SK-N-SH (cell line): ENCODE data around the gene FADS1. TPM values are rescaled to one million over a fixed set of nuclear protein-coding genes. Genes with fewer than 3 reads are reported as not detected.

Experiments
- CTCF ChIA-PET: fragments of 300-600, 350-600 bp; formaldehyde crosslinking; extraction: SDS; loops from one replicate; lab custom pipeline; 2021; lab: Yijun Ruan, JAX
- POLR2A ChIA-PET: fragments of 350-600 bp; sonication (Branson Sonifier 250); formaldehyde crosslinking; extraction: SDS; loops from one replicate; lab custom pipeline; 2020; ENCODE audit warnings: antibody characterized with exemption, inconsistent platforms; lab: Yijun Ruan, JAX
- DNase-seq: peaks from one replicate; pipeline ENCODE4 v3.0.0; 2012
- H2AFZ ChIP-seq: fragments of 200-600 bp; sonication (generic); 2 replicates; pipeline ENCODE4 v1.8.1; 2016; ENCODE audit warnings: antibody characterized with exemption, mild to moderate bottlenecking, low read depth
- H3F3A ChIP-seq: fragments of 200-600 bp; sonication (generic); replicated peaks from 2 replicates; pipeline ENCODE3; 2016; ENCODE audit warnings: antibody characterized with exemption, mild to moderate bottlenecking; ENCODE audit not compliant: insufficient read depth
- H3K27ac ChIP-seq, 2 experiments: fragments of 200-500 bp in 1 of 2; fragments of 200-600 bp in 1 of 2; sonication (Bioruptor generic) in 1 of 2; sonication (generic), shearing (Covaris generic) in 1 of 2; 2 replicates each; pipeline versions ENCODE4 v1.5.1 to v1.6.1; 2014 to 2016; ENCODE audit warnings: low read depth in 2 of 2, inconsistent platforms in 1 of 2, low read length in 1 of 2, mild to moderate bottlenecking in 1 of 2, mixed read lengths in 1 of 2
- H3K27me3 ChIP-seq: fragments of 200-600 bp; sonication (generic), shearing (Covaris generic); 2 replicates; pipeline ENCODE4 v1.6.1; 2016; ENCODE audit warnings: mixed run types; ENCODE audit not compliant: insufficient read depth
- H3K36me3 ChIP-seq, 2 experiments: fragments of 200-500 bp in 1 of 2; fragments of 200-600 bp in 1 of 2; sonication (Bioruptor generic) in 1 of 2; sonication (generic) in 1 of 2; replicated peaks in 1 of 2; 2 replicates each; pipeline versions ENCODE3 to v1.5.1; 2014 to 2016; ENCODE audit warnings: low read length in 1 of 2, mild to moderate bottlenecking in 1 of 2; ENCODE audit not compliant: insufficient read depth in 2 of 2, control insufficient read depth in 1 of 2
- H3K4me1 ChIP-seq, 2 experiments: fragments of 200-500 bp in 1 of 2; fragments of 200-600 bp in 1 of 2; sonication (Bioruptor generic) in 1 of 2; sonication (generic), shearing (Covaris generic) in 1 of 2; 2 replicates each; pipeline versions ENCODE4 v1.5.1 to v1.6.1; 2014 to 2016; ENCODE audit warnings: low read depth in 1 of 2, low read length in 1 of 2, mixed run types in 1 of 2; ENCODE audit not compliant: insufficient read depth in 2 of 2, control insufficient read depth in 1 of 2
- H3K4me2 ChIP-seq: fragments of 200-600 bp; sonication (generic), shearing (Covaris generic); 2 replicates; pipeline ENCODE4 v1.6.1; 2017; ENCODE audit warnings: mixed run types
- H3K4me3 ChIP-seq, 2 experiments: fragments of 200-500 bp in 1 of 2; fragments of 200-600 bp in 1 of 2; sonication (Bioruptor generic) in 1 of 2; sonication (generic), shearing (Covaris generic) in 1 of 2; 2 replicates each; pipeline versions ENCODE4 v1.5.1 to v1.8.1; 2014 to 2016; ENCODE audit warnings: low read depth in 2 of 2, inconsistent platforms in 1 of 2, low read length in 1 of 2, mild to moderate bottlenecking in 1 of 2, mixed read lengths in 1 of 2, moderate library complexity in 1 of 2
- H3K79me2 ChIP-seq: fragments of 200-600 bp; sonication (generic); 2 replicates; pipeline ENCODE4 v1.8.1; 2017; ENCODE audit warnings: mild to moderate bottlenecking; ENCODE audit not compliant: insufficient read depth
- H3K9ac ChIP-seq: fragments of 200-600 bp; sonication (generic); 2 replicates; pipeline ENCODE4 v1.6.1; 2017; ENCODE audit warnings: mixed run types
- H3K9me2 ChIP-seq: fragments of 200-600 bp; sonication (generic); 2 replicates; pipeline ENCODE4 v1.6.1; 2017; ENCODE audit warnings: mixed run types
- H3K9me3 ChIP-seq: fragments of 200-600 bp; sonication (generic); 2 replicates; pipeline ENCODE4 v1.6.1; 2017; ENCODE audit warnings: mixed run types, mild to moderate bottlenecking, moderate library complexity
- H4K20me1 ChIP-seq: fragments of 200-600 bp; sonication (generic); 2 replicates; pipeline ENCODE4 v1.6.1; 2017; ENCODE audit warnings: mild to moderate bottlenecking, mixed run types; ENCODE audit not compliant: insufficient read depth
- CTCF ChIP-seq: fragments of 200-600 bp; sonication (generic); IDR thresholded peaks from 2 replicates; pipeline ENCODE4 v1.6.1; 2017; ENCODE audit warnings: antibody characterized with exemption, mild to moderate bottlenecking, moderate library complexity
- EP300 ChIP-seq, 2 experiments: IDR thresholded peaks; 2 replicates each; pipeline versions ENCODE4 v1.4.0 to v1.6.1; 2012; ENCODE audit warnings: borderline replicate concordance in 1 of 2, low read depth in 1 of 2, low read length in 1 of 2
- EZH2phosphoT487 ChIP-seq: fragments of 200-600 bp; sonication (generic); IDR thresholded peaks from 2 replicates; pipeline ENCODE4 v1.6.1; 2017; ENCODE audit warnings: low read depth, mixed run types, mild to moderate bottlenecking, antibody characterized with exemption, moderate library complexity, borderline replicate concordance
- FOSL2 ChIP-seq: IDR thresholded peaks from 2 replicates; pipeline ENCODE4 v1.4.0; 2012; ENCODE audit warnings: low read depth, mild to moderate bottlenecking, moderate library complexity, borderline replicate concordance
- FOXM1 ChIP-seq: IDR thresholded peaks from 2 replicates; pipeline ENCODE4 v1.4.0; 2012; ENCODE audit warnings: low read depth, mild to moderate bottlenecking
- GATA2 ChIP-seq: sonication (generic); formaldehyde crosslinking; IDR thresholded peaks from 2 replicates; pipeline ENCODE4 v1.5.0; 2020; ENCODE audit warnings: mild to moderate bottlenecking, missing genetic modification reagents
- IRF3 ChIP-seq: fragments of 150-350 bp; IDR thresholded peaks from 2 replicates; pipeline ENCODE4 v1.6.1; 2016; ENCODE audit warnings: mild to moderate bottlenecking, low read depth, low read length
- JUND ChIP-seq: IDR thresholded peaks from 2 replicates; pipeline ENCODE4 v1.4.0; 2012
- MAX ChIP-seq: IDR thresholded peaks from 2 replicates; pipeline ENCODE4 v1.4.0; 2012; ENCODE audit warnings: low read depth
- MXI1 ChIP-seq: IDR thresholded peaks from 2 replicates; pipeline ENCODE4 v1.6.1; 2012; ENCODE audit warnings: mild to moderate bottlenecking, low read depth, low read length, improper control_type of control experiment
- NRF1 ChIP-seq: IDR thresholded peaks from 2 replicates; pipeline ENCODE4 v1.6.1; 2012; ENCODE audit warnings: low read depth, mild to moderate bottlenecking, low read length
- REST ChIP-seq: IDR thresholded peaks from 2 replicates; pipeline ENCODE4 v1.6.1; 2012; ENCODE audit warnings: mild to moderate bottlenecking, low read depth, low read length, moderate library complexity
- RFX5 ChIP-seq: IDR thresholded peaks from 2 replicates; pipeline ENCODE4 v1.6.1; 2012; ENCODE audit warnings: mild to moderate bottlenecking, improper control_type of control experiment, low read length
- SMC3 ChIP-seq: IDR thresholded peaks from 2 replicates; pipeline ENCODE4 v1.6.1; 2012; ENCODE audit warnings: low read depth, low read length, improper control_type of control experiment
- TEAD4 ChIP-seq: IDR thresholded peaks from 2 replicates; pipeline ENCODE4 v1.4.0; 2012; ENCODE audit warnings: mild to moderate bottlenecking, borderline replicate concordance; ENCODE audit not compliant: insufficient read depth
- USF2 ChIP-seq: fragments of 150-350 bp; IDR thresholded peaks from 2 replicates; pipeline ENCODE4 v1.6.1; 2017; ENCODE audit warnings: antibody characterized with exemption, low read length, low read depth, borderline replicate concordance
- YY1 ChIP-seq: IDR thresholded peaks from 2 replicates; pipeline ENCODE4 v1.4.0; 2012; ENCODE audit warnings: low read depth, mild to moderate bottlenecking
- WGBS: methylation state at CpG from one replicate; pipeline ENCODE4 v1.1.6; 2017; ENCODE audit warnings: low lambda C conversion rate; 5-methylcytosine and 5-hydroxymethylcytosine counted together
- polyA plus RNA-seq, 3 experiments: library from polyadenylated mRNA; depleted of rRNA; stranded (reverse); fragments of >200 nt; gene quantifications; 2 replicates each; pipeline ENCODE4 v1.2.3, GENCODE V29; 2012

Gene FADS1
- polyA plus RNA-seq, 1 of the 3 experiments (the other 2 are of a cell fraction), result 20.6 TPM

GRCh38 chr11:61860054-61860903 lies 43.5 kb upstream of the FADS1 start:
- no peak overlapping the region for H3K9ac ChIP-seq
- ChIA-PET POLR2A (no interaction called here), CTCF (interaction anchor here (1.6 to 1.8 kb wide), 2 partner anchors 38 to 248 kb away, joined by 4 to 5 read pairs; no protein-coding TSS in a partner anchor)
- no peaks in the 10 kb centered on the region for H3K79me2 ChIP-seq
- no peak overlapping the region for H3K27ac ChIP-seq
- H3K27me3 ChIP-seq, result no peaks in the 10 kb centered on the region
- peaks cover 12 to 31% of the 10 kb centered on the region in 2 experiments for H3K36me3 ChIP-seq
- H3K9me2 ChIP-seq, result no peaks in the 10 kb centered on the region
- no peaks in the 10 kb centered on the region for H3F3A ChIP-seq
- no peak overlapping the region for H3K4me2 ChIP-seq
- peaks cover 0 to 7% of the 10 kb centered on the region in 2 experiments; a peak in 1 of 4 replicates for H3K4me1 ChIP-seq
- no peaks in the 10 kb centered on the region for H3K9me3 ChIP-seq
- H2AFZ ChIP-seq, result no peak overlapping the region
- TF ChIP-seq NRF1 (no peak), EZH2phosphoT487 (no peak), TEAD4 (no peak), GATA2 (CRISPR knock-in tag) (no peak), FOSL2 (no peak), SMC3 (no peak), IRF3 (no peak), YY1 (no peak), FOXM1 (no peak), USF2 (no peak), MAX (no peak), CTCF (no peak), RFX5 (no peak), EP300 (IDR thresholded peaks at IDR 0.05; ENCODE audit: borderline replicate concordance in 1 of 2, low read depth in 1 of 2, low read length in 1 of 2) (no peak), REST (no peak), JUND (no peak), MXI1 (no peak)
- no peaks in the 10 kb centered on the region for H4K20me1 ChIP-seq
- 94% methylated on average over 15 of the region's 16 CpGs for WGBS
- no peak for DNase-seq
- no peak overlapping the region for H3K4me3 ChIP-seq
